ENCODE data around the gene SENP2.
A peak's percentile ranks its signal among the peaks of the same experiment; 100 is the strongest.
"Not testable (repeated sequence)": the region's sequence is repeated elsewhere in the genome, so short reads cannot be mapped to it uniquely, and the experiment has no call there.

SENP2 gene

DNA sequence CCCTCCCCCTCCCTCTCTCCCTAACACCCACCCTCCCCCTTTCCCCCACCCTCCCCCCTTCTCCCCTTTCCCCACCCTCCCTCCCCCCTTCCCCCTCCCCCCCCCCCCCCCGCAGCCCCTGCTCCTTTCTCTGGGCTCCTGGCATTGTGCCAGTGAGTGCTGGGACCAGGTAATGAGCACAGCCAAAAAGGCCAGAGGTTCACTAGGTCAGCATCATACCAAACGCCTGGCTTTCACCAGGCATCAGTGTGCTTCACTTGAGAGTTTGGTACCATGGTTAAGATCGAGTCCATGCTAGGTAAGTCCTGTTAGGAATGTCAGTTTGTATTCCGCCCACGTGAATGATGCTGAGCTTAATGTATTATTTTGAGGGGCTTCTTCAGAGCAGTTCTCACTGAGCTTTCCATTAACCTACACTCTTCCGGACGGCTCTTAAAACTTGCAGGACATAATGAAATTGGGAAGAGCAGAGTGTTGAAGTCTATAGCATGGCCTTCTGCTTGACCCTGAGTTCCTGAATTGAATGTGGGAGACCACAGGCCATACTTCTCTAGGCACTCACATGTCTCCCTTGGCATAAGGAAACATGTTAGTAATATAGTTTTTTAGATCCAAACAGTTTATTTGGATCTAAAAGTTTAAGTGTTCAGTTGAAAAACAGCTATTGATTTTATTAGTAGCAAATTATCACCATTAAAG is 45.6 kb downstream of the SENP2 start:
- H3K9me3 ChIP-seq (ENCODE audit: control insufficient read depth, insufficient read depth, low read length), result no peaks in the 10 kb centered on the region
- peaks cover 49% of the 10 kb centered on the region for H3K36me3 ChIP-seq (ENCODE audit: control insufficient read depth, insufficient read depth, low read length)
- no peaks in the 10 kb centered on the region for H3K27me3 ChIP-seq (ENCODE audit: control insufficient read depth, insufficient read depth, low read length)
- H3K4me3 ChIP-seq (ENCODE audit: low read depth, low read length), result no peak overlapping the region
- H3K27ac ChIP-seq (ENCODE audit: low read depth, low read length), result no peak overlapping the region
- H3K9ac ChIP-seq (ENCODE audit: low read depth, low read length), result no peak overlapping the region
- no peaks in the 10 kb centered on the region for H3K4me1 ChIP-seq (ENCODE audit: control insufficient read depth, insufficient read depth, low read length)

DNA sequence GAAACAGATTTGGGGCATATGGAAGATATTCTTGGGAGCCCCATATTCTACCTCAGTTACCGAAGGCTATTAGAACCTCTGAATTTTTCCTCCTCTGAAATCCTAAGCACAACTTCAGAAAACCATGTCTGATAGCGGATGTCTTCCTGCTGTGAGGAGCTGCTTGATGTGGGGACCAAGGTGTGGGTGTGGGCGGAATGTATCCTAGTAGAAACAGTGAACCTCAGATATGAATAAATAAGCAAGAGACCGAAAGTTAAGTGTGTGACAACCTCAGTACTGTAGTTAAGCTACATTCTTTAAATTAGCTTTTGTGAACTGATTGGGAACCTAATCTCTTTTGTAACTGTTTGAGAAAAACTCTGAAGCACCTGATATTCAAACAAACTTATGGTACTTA is 46.9 kb downstream of the SENP2 start:
- no peaks in the 10 kb centered on the region for H3K4me1 ChIP-seq (ENCODE audit: control insufficient read depth, insufficient read depth, low read length)
- H3K27me3 ChIP-seq (ENCODE audit: control insufficient read depth, insufficient read depth, low read length), result no peaks in the 10 kb centered on the region
- H3K9ac ChIP-seq (ENCODE audit: low read depth, low read length), result no peak overlapping the region
- no peaks in the 10 kb centered on the region for H3K9me3 ChIP-seq (ENCODE audit: control insufficient read depth, insufficient read depth, low read length)
- H3K36me3 ChIP-seq (ENCODE audit: control insufficient read depth, insufficient read depth, low read length), result peaks cover 38% of the 10 kb centered on the region
- H3K27ac ChIP-seq (ENCODE audit: low read depth, low read length), result no peak overlapping the region
- H3K4me3 ChIP-seq (ENCODE audit: low read depth, low read length), result no peak overlapping the region

DNA sequence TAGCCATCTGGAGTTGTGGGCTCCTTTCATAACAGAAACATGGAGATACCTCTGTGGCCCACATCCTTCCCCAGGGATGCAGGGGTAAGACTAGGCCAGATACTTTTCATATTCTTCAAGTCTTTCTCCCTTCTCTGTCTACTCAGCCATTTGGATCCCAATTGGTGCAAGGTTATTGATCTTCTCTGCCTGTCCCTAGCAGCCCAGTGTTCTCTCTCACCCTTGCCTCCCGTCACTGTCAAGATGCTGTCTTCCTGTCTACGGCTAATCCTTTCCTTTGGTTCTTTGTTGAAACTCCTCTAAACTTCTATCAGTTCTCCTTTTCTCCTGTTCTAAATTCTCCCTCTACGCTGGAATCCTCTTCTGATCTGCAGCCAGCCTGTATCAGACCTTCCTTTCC is 51.3 kb downstream of the SENP2 start:
- Histone ChIP-seq H3K36me3 (ENCODE audit: control insufficient read depth, insufficient read depth, low read length) (peaks cover 6% of the 10 kb centered on the region; the same call in 1 of the 2 replicates), H3K4me3 (ENCODE audit: low read depth, low read length) (no peak overlapping the region), H3K27me3 (ENCODE audit: control insufficient read depth, insufficient read depth, low read length) (no peaks in the 10 kb centered on the region), H3K9ac (ENCODE audit: low read depth, low read length) (no peak overlapping the region), H3K9me3 (ENCODE audit: control insufficient read depth, insufficient read depth, low read length) (no peaks in the 10 kb centered on the region), H3K4me1 (ENCODE audit: control insufficient read depth, insufficient read depth, low read length) (no peaks in the 10 kb centered on the region), H3K27ac (ENCODE audit: low read depth, low read length) (no peak overlapping the region)

DNA sequence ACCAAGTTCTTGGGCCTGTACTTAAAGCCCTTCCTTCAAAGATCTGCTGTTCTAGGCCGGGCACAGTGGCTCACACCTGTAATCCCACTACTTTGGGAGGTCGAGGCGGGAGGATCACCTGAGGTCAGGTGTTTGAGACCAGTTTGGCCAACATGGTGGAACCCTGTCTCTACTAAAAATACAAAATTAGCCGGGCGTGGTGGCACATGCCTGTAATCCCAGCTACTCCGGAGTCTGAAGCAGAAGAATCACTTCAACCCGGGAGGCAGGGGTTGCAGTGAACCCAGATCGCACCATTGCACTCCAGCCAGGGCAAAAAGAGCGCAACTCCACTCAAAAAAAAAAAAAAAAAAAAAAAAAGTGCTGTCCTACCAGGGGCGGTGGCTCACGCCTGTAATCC is 52.6 kb downstream of the SENP2 start:
- not testable (repeated sequence) for H3K27me3 ChIP-seq (ENCODE audit: control insufficient read depth, insufficient read depth, low read length); H3K27ac ChIP-seq (ENCODE audit: low read depth, low read length); H3K9me3 ChIP-seq (ENCODE audit: control insufficient read depth, insufficient read depth, low read length); H3K4me1 ChIP-seq (ENCODE audit: control insufficient read depth, insufficient read depth, low read length); H3K4me3 ChIP-seq (ENCODE audit: low read depth, low read length); H3K9ac ChIP-seq (ENCODE audit: low read depth, low read length)
- H3K36me3 ChIP-seq (ENCODE audit: control insufficient read depth, insufficient read depth, low read length), result peaks cover 11% of the 10 kb centered on the region; the same call in 1 of the 2 replicates

DNA sequence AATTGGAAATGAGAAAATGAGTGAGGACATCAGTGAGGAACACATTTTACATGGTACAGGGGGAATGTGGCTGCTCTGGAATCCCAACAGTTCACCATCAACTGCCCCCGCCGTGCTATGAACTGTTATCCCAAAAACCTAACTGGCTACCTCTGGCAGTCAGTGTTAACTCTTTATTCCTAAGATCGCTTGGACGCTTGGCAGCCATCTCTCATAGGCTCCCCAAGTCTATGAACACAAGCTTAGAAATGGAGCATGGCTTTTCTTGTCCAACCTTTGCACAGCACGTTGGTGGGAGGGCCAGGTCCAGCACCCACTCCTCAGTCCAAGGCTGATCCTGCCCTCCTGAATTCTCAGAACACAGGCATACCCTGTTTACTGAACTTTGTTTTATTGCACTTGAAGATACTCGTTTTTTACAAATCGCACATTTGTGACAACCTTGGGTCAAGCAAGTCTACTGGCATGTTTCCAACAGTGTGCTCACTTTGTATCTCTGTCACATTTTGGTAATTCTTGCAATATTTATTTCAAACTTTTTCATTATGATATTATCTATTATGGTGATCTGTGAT is 53.6 kb downstream of the SENP2 start:
- Histone ChIP-seq H3K27me3 (ENCODE audit: control insufficient read depth, insufficient read depth, low read length) (no peaks in the 10 kb centered on the region), H3K4me1 (ENCODE audit: control insufficient read depth, insufficient read depth, low read length) (no peaks in the 10 kb centered on the region), H3K27ac (ENCODE audit: low read depth, low read length) (no peak overlapping the region), H3K9ac (ENCODE audit: low read depth, low read length) (no peak overlapping the region), H3K4me3 (ENCODE audit: low read depth, low read length) (no peak overlapping the region), H3K9me3 (ENCODE audit: control insufficient read depth, insufficient read depth, low read length) (no peaks in the 10 kb centered on the region), H3K36me3 (ENCODE audit: control insufficient read depth, insufficient read depth, low read length) (peaks cover 15% of the 10 kb centered on the region)

DNA sequence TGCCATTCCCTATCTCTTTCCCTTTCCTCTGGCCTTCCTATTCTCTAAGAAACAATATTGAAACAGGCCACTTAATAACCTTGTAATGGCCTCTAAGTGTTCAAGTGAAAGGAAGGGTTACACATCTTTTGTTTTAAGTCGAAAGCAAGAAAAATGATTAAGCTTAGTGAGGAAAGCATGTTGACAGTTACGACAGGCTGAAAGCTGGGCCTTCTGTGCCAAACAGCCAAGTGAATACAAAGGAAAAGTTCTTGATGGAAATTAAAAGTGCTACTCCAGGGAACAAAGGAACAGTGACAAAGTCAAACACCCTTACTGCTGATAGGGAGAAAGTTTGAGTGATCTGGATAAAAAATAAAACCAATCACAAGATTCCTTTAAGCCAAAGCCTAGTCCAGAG is 54.2 kb downstream of the SENP2 start:
- Histone ChIP-seq H3K9me3 (ENCODE audit: control insufficient read depth, insufficient read depth, low read length) (no peaks in the 10 kb centered on the region), H3K4me1 (ENCODE audit: control insufficient read depth, insufficient read depth, low read length) (peaks cover under 1% of the 10 kb centered on the region; the same call in 1 of the 2 replicates)

DNA sequence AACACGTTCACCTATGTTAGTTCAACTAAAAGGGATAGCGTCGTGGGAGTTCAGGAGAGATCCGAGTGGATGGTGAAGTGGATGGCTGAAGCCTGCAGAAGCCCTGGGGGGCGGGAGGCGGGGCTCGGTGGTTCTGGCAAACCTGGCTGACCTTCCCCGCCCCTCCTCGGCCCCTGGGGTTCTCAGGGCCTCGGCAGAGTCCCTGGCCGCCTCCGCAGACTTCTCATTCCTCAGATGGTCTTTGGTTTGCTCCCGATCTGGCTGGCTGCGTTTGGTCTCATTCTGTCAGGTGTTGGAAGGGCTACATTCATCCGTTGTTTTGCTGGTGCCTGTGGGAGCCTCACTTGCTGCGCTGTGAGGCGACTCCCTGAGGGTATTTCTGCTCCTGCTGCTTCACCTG is 59.1 kb downstream of the SENP2 start:
- not testable (repeated sequence) for H3K9me3 ChIP-seq (ENCODE audit: control insufficient read depth, insufficient read depth, low read length); H3K4me3 ChIP-seq (ENCODE audit: low read depth, low read length); H3K9ac ChIP-seq (ENCODE audit: low read depth, low read length); H3K27me3 ChIP-seq (ENCODE audit: control insufficient read depth, insufficient read depth, low read length)
- H3K4me1 ChIP-seq (ENCODE audit: control insufficient read depth, insufficient read depth, low read length), result peaks cover 22% of the 10 kb centered on the region
- H3K36me3 ChIP-seq (ENCODE audit: control insufficient read depth, insufficient read depth, low read length), result peaks cover 67% of the 10 kb centered on the region
- peak overlapping the region; percentile 82 for H3K27ac ChIP-seq (ENCODE audit: low read depth, low read length)

More for the DNA sequence above, 54.2 kb downstream of the SENP2 start:
- Histone ChIP-seq H3K9ac (ENCODE audit: low read depth, low read length) (no peak overlapping the region), H3K36me3 (ENCODE audit: control insufficient read depth, insufficient read depth, low read length) (peaks cover 21% of the 10 kb centered on the region), H3K27ac (ENCODE audit: low read depth, low read length) (no peak overlapping the region), H3K27me3 (ENCODE audit: control insufficient read depth, insufficient read depth, low read length) (no peaks in the 10 kb centered on the region), H3K4me3 (ENCODE audit: low read depth, low read length) (no peak overlapping the region)

DNA sequence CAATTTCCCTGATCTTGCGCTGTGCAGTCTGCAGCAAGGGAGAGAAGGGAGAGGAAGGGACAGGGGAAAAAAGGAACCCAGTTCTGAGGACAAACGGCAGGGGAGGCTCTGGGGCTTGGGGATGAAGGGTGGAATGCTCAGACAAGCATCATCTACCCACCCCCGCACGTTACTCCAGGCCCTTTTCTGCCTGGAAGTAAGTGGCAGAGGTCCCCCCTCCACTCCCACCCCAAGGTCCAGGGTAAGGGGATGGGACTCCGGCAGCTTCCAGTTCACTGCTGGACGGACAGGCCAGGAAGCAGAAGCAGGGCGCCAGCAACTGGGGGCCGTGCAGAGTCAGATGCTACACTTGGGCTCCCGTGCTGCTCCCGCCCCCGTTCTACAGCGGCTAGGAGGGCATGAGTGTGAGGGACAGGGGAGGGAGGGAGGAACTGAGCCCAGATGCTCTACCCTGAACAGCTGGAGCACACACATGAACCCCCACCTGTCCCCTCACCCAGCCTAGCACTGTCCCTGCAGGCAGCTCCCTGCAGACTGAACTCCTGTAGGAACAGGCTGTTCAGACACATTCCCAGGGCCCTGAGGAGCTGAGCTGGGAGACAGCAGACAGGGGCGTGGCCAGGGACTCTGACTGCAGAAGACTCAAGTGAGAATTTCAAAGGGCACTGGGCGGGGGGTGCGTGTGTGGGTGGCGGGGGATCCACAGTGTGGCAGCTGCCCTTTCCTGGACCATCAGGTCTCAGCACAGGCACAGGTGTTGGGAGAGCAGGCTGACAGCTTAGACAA is 59.7 kb downstream of the SENP2 start:
- peaks cover 72% of the 10 kb centered on the region for H3K36me3 ChIP-seq (ENCODE audit: control insufficient read depth, insufficient read depth, low read length)
- H3K9me3 ChIP-seq (ENCODE audit: control insufficient read depth, insufficient read depth, low read length), result no peaks in the 10 kb centered on the region
- H3K27me3 ChIP-seq (ENCODE audit: control insufficient read depth, insufficient read depth, low read length), result no peaks in the 10 kb centered on the region
- no peak overlapping the region for H3K4me3 ChIP-seq (ENCODE audit: low read depth, low read length)
- H3K9ac ChIP-seq (ENCODE audit: low read depth, low read length), result no peak overlapping the region
- peaks cover 22% of the 10 kb centered on the region for H3K4me1 ChIP-seq (ENCODE audit: control insufficient read depth, insufficient read depth, low read length)
- H3K27ac ChIP-seq (ENCODE audit: low read depth, low read length), result peak overlapping the region; percentile 82

DNA sequence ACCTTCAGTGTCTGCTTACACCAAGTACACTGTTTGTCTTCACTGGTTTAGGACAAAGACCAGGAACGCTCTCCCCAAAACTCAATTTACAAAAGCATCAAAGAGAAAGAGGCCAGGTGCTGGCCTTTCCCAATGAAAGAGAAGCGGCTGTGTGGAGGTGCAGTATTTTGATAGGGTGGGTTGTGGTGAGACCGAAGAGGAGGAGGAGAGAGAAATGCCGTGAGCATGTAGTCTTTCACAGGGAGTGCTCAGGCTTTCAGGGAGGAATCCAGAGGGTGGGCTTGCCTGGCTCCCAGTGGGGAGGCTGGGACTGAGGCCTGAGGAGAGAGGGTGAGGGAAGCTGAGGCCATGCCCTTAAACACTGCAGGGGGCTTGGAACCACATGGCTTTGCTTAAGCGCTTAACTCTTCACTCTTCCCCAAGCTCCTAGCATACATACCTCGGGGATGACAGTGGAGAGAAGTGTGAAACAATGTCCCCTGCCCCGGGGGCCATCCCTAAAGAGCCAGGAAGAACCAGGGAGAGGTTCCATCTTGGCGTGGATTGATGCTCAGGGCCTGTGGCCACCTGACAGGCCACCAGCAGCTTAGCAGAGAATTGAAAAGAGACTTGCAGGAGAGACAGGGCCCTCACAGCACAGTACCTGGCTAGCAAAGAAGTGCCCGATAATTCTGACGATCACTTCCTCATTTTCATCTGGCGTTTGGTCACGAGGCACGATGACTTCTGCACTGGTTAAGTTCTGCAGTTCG is 60.5 kb downstream of the SENP2 start:
- H3K9me3 ChIP-seq (ENCODE audit: control insufficient read depth, insufficient read depth, low read length), result no peaks in the 10 kb centered on the region
- peaks cover 80% of the 10 kb centered on the region for H3K36me3 ChIP-seq (ENCODE audit: control insufficient read depth, insufficient read depth, low read length)
- peaks cover 22% of the 10 kb centered on the region for H3K4me1 ChIP-seq (ENCODE audit: control insufficient read depth, insufficient read depth, low read length)
- H3K4me3 ChIP-seq (ENCODE audit: low read depth, low read length), result no peak overlapping the region
- peak overlapping the region; percentile 82 for H3K27ac ChIP-seq (ENCODE audit: low read depth, low read length)
- H3K9ac ChIP-seq (ENCODE audit: low read depth, low read length), result no peak overlapping the region
- no peaks in the 10 kb centered on the region for H3K27me3 ChIP-seq (ENCODE audit: control insufficient read depth, insufficient read depth, low read length)

DNA sequence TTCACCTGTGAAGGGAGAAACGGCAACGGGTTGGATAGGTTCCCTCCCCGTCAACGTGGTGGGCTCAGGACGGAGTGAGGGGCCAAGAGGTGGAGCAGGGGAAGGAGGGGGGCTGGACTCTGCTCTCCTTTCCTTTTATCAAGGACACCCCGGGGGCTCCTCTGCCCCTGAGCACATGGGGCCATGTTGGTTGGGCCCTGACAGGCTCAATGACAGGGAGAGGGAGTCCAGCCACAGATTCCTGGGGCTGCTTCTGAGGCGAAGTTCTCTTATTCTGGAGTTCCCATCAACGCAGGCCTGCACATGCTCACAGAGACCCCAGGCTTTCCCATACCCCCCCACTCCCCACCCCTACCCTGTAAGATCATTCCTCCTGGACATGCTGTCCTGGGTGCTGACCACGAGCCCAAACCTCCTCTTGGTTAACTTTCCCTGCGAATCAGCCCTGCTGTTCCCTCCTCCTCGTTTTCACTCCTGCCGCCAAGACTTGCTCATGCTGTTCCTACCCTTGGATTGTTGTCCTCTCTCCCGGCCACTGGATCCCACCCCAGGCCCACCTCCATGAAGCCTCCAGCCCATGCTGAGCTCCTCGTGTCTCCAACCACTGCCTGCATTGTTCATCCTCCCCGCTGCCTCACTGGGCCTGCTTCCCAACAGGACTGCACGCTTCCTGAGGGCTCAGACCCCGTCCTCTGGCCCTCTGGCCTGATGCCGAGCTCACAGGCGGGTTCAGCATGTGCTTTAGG is 61.2 kb downstream of the SENP2 start:
- Histone ChIP-seq H3K36me3 (ENCODE audit: control insufficient read depth, insufficient read depth, low read length) (peaks cover 84% of the 10 kb centered on the region), H3K4me3 (ENCODE audit: low read depth, low read length) (no peak overlapping the region), H3K4me1 (ENCODE audit: control insufficient read depth, insufficient read depth, low read length) (peaks cover 22% of the 10 kb centered on the region), H3K9me3 (ENCODE audit: control insufficient read depth, insufficient read depth, low read length) (no peaks in the 10 kb centered on the region), H3K27me3 (ENCODE audit: control insufficient read depth, insufficient read depth, low read length) (no peaks in the 10 kb centered on the region), H3K27ac (ENCODE audit: low read depth, low read length) (peak overlapping the region; percentile 82), H3K9ac (ENCODE audit: low read depth, low read length) (no peak overlapping the region)

All from HUES48 (cell line).